ENCODE measurements around the gene TLK2.

DNA sequence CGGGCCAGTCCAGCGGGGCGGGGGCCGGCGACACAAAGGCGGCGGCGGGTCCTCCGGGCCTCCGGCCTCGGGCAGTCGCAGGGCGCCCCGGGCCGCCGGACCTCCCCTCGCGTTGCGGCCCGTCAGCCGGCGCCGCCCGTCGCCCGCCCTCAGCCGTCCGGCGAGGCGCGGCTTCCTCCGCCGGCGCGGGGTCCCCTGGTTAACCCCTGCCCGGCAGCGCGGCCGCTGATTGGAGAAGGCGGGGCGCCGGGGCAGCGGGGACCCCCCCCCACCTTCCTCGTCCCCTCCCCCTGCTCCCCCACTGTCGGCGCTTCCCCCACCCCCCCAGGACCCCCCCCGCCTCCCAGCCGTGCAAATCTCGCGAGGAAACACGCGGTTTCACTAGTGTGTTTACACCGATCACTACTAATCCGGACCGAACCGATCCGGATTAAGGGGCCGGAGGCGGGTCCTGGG is at the start of gene TLK2:
- TF ChIP-seq, protein P1, sequence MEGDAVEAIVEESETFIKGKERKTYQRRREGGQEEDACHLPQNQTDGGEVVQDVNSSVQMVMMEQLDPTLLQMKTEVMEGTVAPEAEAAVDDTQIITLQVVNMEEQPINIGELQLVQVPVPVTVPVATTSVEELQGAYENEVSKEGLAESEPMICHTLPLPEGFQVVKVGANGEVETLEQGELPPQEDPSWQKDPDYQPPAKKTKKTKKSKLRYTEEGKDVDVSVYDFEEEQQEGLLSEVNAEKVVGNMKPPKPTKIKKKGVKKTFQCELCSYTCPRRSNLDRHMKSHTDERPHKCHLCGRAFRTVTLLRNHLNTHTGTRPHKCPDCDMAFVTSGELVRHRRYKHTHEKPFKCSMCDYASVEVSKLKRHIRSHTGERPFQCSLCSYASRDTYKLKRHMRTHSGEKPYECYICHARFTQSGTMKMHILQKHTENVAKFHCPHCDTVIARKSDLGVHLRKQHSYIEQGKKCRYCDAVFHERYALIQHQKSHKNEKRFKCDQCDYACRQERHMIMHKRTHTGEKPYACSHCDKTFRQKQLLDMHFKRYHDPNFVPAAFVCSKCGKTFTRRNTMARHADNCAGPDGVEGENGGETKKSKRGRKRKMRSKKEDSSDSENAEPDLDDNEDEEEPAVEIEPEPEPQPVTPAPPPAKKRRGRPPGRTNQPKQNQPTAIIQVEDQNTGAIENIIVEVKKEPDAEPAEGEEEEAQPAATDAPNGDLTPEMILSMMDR (conservative IDR thresholded peaks at IDR 0.05; ENCODE audit: low read length), result no peak
- TF ChIP-seq EZH2phosphoT487 (IDR thresholded peaks at IDR 0.05; ENCODE audit: borderline replicate concordance, low read depth, low read length), result no peak

All from OCI-LY7 (cell line).